Measurements from ENCODE around the gene LGALS12.

GRCh38 chr11:63553759-63554158 is 47.9 kb downstream of the LGALS12 start:
- TF ChIP-seq CTCF (conservative IDR thresholded peaks at IDR 0.05; ENCODE audit: low read depth, low read length) (no peak), EZH2phosphoT487 (IDR thresholded peaks at IDR 0.05; ENCODE audit: borderline replicate concordance, low read length) (no peak)
